HG03064 (cell line): ENCODE measurements around the gene NRXN3.

Experiments
- ATAC-seq: cut with Tn5 transposase; IDR thresholded peaks from one replicate; pipeline ENCODE4 v1.9.1; 2021; ENCODE audit warnings: low read depth; ENCODE audit not compliant: unreplicated experiment

The NRXN3 gene

DNA sequence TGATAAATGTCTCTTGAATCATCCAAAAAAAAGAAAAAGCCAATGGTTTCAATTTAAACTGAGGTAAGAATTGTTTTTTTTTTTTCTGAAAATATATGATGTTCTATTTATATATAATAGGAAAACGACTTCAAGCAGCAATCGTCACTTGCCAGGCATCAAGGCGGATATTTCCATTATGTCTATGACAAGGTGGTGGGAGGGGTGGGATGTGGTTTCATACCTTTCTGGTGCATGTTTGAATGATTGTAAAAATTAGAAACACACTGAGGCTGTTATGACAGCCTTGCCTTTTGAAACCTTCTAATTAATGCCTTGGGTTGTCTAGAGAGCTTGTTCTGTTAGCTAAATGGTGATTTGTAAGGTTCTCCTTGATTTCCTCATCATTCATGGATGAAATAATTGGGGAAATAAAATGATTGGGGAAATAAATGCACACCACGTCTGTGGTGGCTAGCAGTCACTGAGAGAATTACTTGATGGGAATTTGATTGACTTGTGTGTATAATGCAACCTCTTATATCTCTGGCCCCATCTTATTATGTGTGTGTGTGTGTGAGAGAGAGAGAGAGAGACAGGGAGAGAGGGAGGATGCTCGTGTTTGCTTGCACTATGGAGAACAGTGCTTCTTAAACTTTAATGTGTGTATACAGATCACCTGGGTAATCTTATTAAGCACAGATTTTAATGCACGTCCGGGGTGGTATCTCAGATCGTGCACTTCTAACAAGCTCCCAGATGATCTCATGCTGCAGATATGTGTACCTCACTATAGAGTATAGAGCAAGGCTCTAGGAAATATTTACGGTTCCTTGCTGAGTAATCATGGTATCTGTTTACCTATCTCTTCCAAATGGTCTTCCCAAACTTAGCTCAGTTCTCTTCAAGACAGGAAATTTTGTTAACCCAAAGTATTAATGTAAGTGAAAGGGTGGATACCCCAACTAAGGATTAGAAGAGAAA lies 1538.5 kb downstream of the NRXN3 start:
- no peak for ATAC-seq

DNA sequence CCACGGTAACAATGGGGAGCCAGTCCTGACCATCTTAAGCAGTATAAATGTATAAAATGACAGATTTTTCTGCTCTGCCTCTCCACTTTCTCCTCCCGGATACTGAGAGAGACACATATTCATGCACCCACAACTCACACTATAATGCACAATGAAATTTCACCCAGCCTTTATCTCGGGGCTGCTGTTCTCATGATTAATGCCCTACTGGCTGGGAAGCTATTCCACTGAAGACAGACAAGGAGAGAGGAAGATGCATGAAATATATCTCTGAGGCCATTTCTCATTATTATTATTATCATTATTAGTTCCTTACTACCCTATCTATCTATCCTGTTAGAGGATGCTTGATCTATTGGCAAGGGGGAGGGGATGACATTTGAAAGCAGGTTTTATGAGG lies 1539.4 kb downstream of the NRXN3 start:
- ATAC-seq = no peak

DNA sequence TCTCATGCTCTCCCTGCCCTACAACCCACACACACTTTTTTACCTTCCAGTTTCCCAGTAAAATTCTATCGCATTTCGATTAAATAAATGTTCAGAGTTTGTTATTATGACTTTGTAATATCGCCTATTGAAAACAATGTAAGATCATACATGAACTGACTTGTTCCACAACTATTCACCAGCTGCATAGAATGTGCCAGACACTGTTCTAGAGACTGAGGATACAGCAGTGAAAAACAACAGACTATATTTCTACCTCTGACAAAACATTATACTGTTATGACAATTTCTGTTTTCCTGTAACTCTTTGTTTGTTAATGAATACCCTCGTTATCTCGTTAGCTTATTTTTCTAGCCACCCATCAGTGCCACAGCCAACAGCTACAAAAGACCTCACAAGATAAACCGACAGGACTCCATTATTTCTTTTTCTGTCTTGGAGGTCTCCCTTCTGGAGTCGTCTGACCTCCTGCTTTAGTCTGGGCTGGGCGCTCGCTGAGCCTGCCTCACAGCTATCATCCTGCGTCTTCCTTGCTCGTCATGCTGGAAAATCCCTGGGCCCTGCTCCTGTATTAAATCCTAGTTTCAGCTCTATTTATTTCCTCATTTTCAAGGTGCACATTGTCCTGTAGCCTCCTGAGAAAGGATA lies 1542.3 kb downstream of the NRXN3 start:
- no peak for ATAC-seq

DNA sequence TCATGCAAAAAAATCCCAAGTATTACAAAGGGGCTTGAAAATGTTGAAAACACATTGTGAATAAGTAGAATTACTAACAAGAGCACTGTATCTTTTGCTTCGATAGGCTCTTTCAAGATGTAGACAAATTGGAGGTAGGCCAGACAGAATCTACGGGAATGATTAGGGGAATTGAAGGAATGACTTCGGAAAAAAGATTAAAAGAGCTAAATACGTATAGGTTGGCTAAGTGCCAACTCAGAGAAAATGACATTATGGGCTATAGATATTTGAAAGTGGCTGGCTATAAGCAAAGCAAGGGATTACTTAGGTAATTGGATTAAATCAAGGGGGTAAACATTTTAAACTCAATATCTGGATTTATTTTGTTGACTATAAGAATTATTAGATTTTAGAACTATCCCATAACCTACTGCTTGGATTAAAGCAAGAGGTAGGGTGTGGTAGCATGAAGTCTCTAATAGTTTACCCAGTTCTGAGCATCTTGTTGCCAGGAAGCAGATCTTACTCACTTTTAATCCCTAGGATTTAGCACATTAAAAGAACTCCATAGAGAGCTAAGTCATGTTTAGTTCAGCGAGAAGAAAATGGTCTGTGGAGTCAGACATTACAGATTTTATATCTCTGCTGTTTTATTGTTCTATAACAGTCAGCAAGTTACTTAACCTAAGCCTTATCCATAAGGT lies 1551.4 kb downstream of the NRXN3 start:
- no peak for ATAC-seq

GRCh38 chr14:79724934-79725717 lies 1555.0 kb downstream of the NRXN3 start:
- no peak for ATAC-seq

GRCh38 chr14:79727900-79728299 lies 1557.7 kb downstream of the NRXN3 start:
- no peak for ATAC-seq

DNA sequence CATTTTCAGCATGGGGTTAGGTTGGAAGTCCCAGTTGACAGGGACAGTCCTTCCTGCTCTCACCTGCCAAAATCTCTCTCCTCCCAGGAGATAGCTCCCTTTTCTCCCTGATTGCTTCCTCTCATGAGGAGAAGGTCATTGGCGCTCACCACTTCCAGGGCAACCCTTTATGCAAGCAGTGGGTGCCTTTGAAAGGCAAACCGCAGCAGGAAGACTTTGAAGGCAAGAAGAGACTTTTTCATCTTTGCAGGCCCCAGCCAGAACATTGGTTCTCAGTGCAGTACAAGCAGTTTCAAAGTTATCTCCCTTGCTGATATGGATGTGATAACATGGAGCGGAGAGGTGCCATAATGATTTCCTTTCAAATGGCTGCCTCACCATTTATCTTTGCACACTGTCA lies 1558.2 kb downstream of the NRXN3 start:
- ATAC-seq = no peak

- ATAC-seq = no peak
Observed at GRCh38 chr14:79729731-79730130, 1559.6 kb downstream of the NRXN3 start.

GRCh38 chr14:79730196-79730595 lies 1560.0 kb downstream of the NRXN3 start:
- no peak for ATAC-seq

DNA sequence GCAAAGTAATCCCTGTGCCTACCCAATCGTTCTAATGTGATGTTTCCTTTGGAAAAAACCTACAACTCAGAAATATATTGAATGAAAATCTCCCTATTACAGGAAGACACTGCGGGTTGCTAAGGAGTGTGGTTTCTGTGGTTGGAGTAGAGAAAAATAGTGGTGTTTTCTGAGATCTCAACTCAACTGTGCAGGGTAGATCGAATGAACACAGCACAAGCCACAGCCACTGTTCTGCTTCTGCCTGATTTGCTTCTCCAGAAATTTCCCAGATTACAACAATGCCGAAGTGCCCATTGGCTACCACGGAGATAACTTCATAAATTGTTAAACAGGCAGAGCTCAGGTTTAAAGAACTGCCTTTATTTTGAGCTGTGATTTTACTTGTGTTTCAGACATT lies 1560.8 kb downstream of the NRXN3 start:
- no peak for ATAC-seq

DNA sequence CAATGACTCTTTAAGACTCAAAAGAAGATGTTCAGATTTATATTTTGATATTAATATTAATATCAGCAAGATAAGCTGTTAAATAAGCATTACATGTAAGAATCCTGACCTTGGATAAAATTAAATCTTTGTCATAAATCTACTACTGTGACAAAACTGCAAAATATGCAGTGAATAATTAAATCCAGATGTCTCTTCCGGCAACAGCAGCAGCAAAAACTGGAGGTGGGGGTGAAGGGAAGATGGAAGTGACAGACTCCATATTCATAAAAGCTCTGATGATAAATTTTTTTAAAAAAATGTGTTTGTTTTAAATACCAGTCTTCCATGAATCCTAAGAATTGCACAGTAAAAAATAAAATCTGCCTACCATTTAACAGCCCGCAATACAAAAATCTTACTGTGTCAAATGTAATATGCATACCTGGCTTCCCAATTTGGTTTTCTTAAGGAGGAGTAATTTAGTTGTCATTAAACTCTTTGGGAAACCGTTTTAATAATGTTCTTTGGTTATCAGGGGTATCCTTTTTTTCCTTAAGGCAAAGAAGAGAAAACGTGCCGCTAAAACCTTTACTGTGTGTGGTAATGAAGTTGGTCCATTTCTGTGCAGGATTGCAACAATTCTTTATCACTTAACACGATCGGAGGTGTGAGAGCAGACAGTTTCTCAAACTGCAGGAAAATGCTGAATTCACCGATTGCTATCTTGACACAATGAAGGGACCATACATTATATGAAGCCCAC lies 1562.9 kb downstream of the NRXN3 start:
- no peak for ATAC-seq

DNA sequence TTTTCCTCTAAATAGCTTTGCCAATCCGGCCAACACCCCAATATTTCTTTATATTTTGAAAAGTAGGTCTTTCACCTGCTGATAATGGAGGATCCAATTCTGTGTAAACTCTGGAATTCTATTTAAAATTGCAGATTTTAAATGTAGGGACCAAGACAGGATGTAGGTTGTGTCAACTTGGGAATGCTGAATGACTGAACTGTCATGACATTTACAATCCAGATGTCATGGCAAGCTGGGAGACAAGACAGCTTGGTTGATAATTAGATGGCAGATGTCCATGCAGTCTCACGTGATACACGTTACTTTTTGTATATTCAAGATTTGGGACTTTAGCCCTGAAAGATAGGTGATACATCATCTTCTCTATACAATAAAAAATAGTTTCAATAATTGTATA lies 1564.0 kb downstream of the NRXN3 start:
- ATAC-seq = no peak

DNA sequence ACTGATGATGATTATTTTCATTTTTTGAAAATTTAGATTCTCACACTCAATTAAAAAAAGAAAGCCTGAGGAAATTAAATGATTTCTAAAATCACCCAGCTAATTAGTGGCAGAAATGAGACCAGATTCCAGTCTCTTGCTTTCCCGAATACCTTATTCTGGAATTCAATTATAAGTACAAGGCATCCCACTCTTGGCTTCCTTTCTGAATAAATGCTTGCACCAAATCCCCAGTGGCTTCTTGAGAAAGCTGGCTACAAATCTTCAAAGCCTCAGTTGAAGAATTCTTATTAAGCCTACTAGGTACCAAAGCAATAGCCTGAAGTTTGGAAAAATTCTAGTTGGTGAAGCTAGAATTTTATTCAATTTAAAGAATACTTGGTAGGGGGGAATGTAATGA lies 1564.5 kb downstream of the NRXN3 start:
- ATAC-seq = no peak

GRCh38 chr14:79735121-79735520 lies 1564.9 kb downstream of the NRXN3 start:
- no peak for ATAC-seq

DNA sequence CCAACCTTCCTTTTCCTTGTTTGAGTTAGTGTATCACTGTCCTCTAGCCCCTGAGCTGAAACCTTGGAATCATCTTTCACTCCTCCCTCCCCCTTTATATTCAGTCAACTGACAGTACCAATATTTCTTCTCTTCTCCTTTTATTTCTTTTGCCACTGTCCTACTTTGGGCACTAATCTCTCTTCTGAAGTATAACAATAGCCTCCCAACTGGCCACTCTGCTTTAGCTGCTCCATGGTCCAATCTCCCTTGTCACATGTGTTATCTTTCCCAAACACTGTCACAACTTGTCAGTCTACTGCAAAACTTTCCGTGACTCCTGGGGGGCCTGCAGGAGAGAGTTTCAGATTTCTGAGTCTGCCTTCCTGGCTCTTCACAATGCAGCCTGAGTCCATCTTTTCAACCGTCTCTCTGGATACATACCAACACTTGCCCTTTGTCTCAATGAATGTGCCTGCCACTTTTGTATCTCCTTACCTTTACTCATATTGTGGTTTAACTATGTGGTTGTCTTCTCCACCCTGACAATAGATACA lies 1570.0 kb downstream of the NRXN3 start:
- ATAC-seq = no peak

- no peak for ATAC-seq
Observed at GRCh38 chr14:79742142-79742541, 1572.0 kb downstream of the NRXN3 start.

- no peak for ATAC-seq
Observed at GRCh38 chr14:79745046-79745445, 1574.9 kb downstream of the NRXN3 start.

GRCh38 chr14:79749065-79749464 lies 1578.9 kb downstream of the NRXN3 start:
- ATAC-seq = no peak

- no peak for ATAC-seq
Observed at GRCh38 chr14:79758985-79759384, 1588.8 kb downstream of the NRXN3 start.

- ATAC-seq = no peak
Observed at GRCh38 chr14:79764323-79764722, 1594.2 kb downstream of the NRXN3 start.
